HG02642 (cell line): ENCODE measurements around the gene FGR.
"Not testable (repeated sequence)": the region's sequence is repeated elsewhere in the genome, so short reads cannot be mapped to it uniquely, and the experiment has no call there.

Experiments used
- ATAC-seq: cut with Tn5 transposase; IDR thresholded peaks from one replicate; pipeline ENCODE4 v1.9.1; 2021; ENCODE audit warnings: mild to moderate bottlenecking; ENCODE audit not compliant: unreplicated experiment, poor library complexity

Gene FGR

GRCh38 chr1:27619782-27620438 is 15.1 kb downstream of the FGR start:
- not testable (repeated sequence) for ATAC-seq

GRCh38 chr1:27618341-27619082 is 16.5 kb downstream of the FGR start:
- no peak for ATAC-seq

- no peak for ATAC-seq
These were observed 17.6 kb downstream of the FGR start for GRCh38 chr1:27617420-27617819.

- no peak for ATAC-seq
These were observed 18.5 kb downstream of the FGR start for GRCh38 chr1:27616441-27616840.

GRCh38 chr1:27615346-27616192 is 19.4 kb downstream of the FGR start:
- no peak for ATAC-seq

GRCh38 chr1:27614625-27615344 is 20.2 kb downstream of the FGR start:
- ATAC-seq, result no peak

GRCh38 chr1:27614043-27614624 is 20.9 kb downstream of the FGR start:
- no peak for ATAC-seq

- ATAC-seq, result no peak
These were observed 22.3 kb downstream of the FGR start for GRCh38 chr1:27612718-27613117.

- no peak for ATAC-seq
These were observed 23.5 kb downstream of the FGR start for GRCh38 chr1:27611450-27611849.

- no peak for ATAC-seq
These were observed 25.3 kb downstream of the FGR start for GRCh38 chr1:27609618-27610240.

GRCh38 chr1:27609210-27609555 is 25.8 kb downstream of the FGR start:
- no peak for ATAC-seq

- no peak for ATAC-seq
These were observed 27.7 kb downstream of the FGR start for GRCh38 chr1:27607239-27607804.

- ATAC-seq, result no peak
These were observed 28.2 kb downstream of the FGR start for GRCh38 chr1:27606708-27607238.

- ATAC-seq, result no peak
These were observed 28.9 kb downstream of the FGR start for GRCh38 chr1:27605796-27606707.

- ATAC-seq, result no peak
These were observed 29.7 kb downstream of the FGR start for GRCh38 chr1:27605300-27605766.

GRCh38 chr1:27604579-27605299 is 30.2 kb downstream of the FGR start:
- ATAC-seq, result no peak
